ENCODE data around the gene MPRIP. TPM values are rescaled to one million over a fixed set of nuclear protein-coding genes. Genes with fewer than 3 reads are reported as not detected.

MPRIP gene
- total and polyA plus RNA-seq, 2 donors (not counting 3 experiments of a cell fraction or from before 2014, with no cell fraction given) = 94.6 to 246 TPM

- Histone ChIP-seq H3K27me3 (ENCODE audit: control insufficient read depth in 2 of 2, insufficient read depth in 2 of 2, low read length in 2 of 2) (no peaks in the 10 kb centered on the region), H3K4me1 (ENCODE audit: control insufficient read depth, extremely low read depth, insufficient read depth, low read length) (peaks cover 14% of the 10 kb centered on the region), H3K4me3 (replicated peaks in 1 of 3; ENCODE audit: insufficient read depth in 1 of 3, low read depth in 1 of 3, low read length in 3 of 3) (no peak overlapping the region), H4K20me1 (replicated peaks; ENCODE audit: control insufficient read depth, extremely low read depth, insufficient read depth, low read length) (no peaks in the 10 kb centered on the region), H3K9ac (replicated peaks; ENCODE audit: extremely low read depth, insufficient read depth, low read length) (no peak overlapping the region), H2AFZ (ENCODE audit: low read depth, low read length) (no peak overlapping the region), H3K4me2 (ENCODE audit: insufficient read depth, low read length) (no peak overlapping the region), H3K27ac (ENCODE audit: insufficient read depth, low read depth, low read length) (no peak overlapping the region), H3K9me3 (replicated peaks; ENCODE audit: control insufficient read depth, insufficient read depth, low read length) (no peaks in the 10 kb centered on the region), H3K36me3 (ENCODE audit: control insufficient read depth in 2 of 2, extremely low read depth in 1 of 2, insufficient read depth in 2 of 2, low read length in 2 of 2) (peaks cover 17 to 52% of the 10 kb centered on the region in 2 experiments), H3K79me2 (ENCODE audit: control insufficient read depth, insufficient read depth, low read length) (no peaks in the 10 kb centered on the region), H3K9me1 (replicated peaks; ENCODE audit: control insufficient read depth, extremely low read depth, insufficient read depth, low read length) (no peaks in the 10 kb centered on the region)
- no TSS peak for BruUV-seq (replicated peaks)
- intact Hi-C loops (cut with micrococcal nuclease) (no loop called here), dilution Hi-C loops (cut with MboI; ENCODE audit: extremely low pct_ligation_motif_present, low sequenced_read_pairs) (no loop called here)
- CTCF ChIA-PET = no interaction called here
- no peak for TF ChIP-seq JUN (IDR thresholded peaks at IDR 0.05; ENCODE audit: borderline replicate concordance, insufficient read depth, insufficient read length, low read depth)
- TF ChIP-seq, protein P1, sequence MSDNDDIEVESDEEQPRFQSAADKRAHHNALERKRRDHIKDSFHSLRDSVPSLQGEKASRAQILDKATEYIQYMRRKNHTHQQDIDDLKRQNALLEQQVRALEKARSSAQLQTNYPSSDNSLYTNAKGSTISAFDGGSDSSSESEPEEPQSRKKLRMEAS (IDR thresholded peaks at IDR 0.05; ENCODE audit: insufficient read depth, insufficient read length) = no peak
- TF ChIP-seq FOS (IDR thresholded peaks at IDR 0.05; ENCODE audit: borderline replicate concordance, insufficient read depth, low read length) = no peak
- no peak for TF ChIP-seq POLR2A (IDR thresholded peaks at IDR 0.05; ENCODE audit: low read depth, low read length)
- TF ChIP-seq GATA2 (IDR thresholded peaks at IDR 0.05; ENCODE audit: insufficient read depth, insufficient read length, low read depth, low read length) = no peak
- no peak for TF ChIP-seq POLR2AphosphoS5 (IDR thresholded peaks at IDR 0.05; ENCODE audit: insufficient read depth, low read depth, low read length)
- no peak for TF ChIP-seq MYC (IDR thresholded peaks at IDR 0.05; ENCODE audit: low read depth, low read length)
- no peak for TF ChIP-seq EZH2 (IDR thresholded peaks at IDR 0.05; ENCODE audit: borderline replicate concordance, low read depth, low read length, severe bottlenecking)
- TF ChIP-seq CTCF (IDR thresholded peaks at IDR 0.05; ENCODE audit: extremely low read depth in 1 of 2, insufficient read depth in 1 of 2, low read depth in 1 of 2, low read length in 2 of 2) = no peak
- DNase-seq (ENCODE audit: low read depth, low spot score) (no peak), FAIRE-seq (no peak)
- POLR2A ChIA-PET = no interaction called here
Measured at GRCh38 chr17:17175917-17176316, 133.7 kb downstream of the MPRIP start.

All from endothelial cell of umbilical vein (primary cell).